Stimulated activated CD8-positive, alpha-beta memory T cell treated with anti-CD3 and anti-CD28 coated beads, Interleukin-4, amount 100 ng/mL, for 4 hours (primary cell): Measurements from ENCODE around the gene PIEZO2.
"Not testable (repeated sequence)": the region's sequence is repeated elsewhere in the genome, so short reads cannot be mapped to it uniquely, and the experiment has no call there.

ENCODE experiments used
- DNase-seq, 2 donors: peaks; one replicate each; pipeline ENCODE4 v3.0.0-alpha.2; 2020; ENCODE audit warnings: low read depth in 2 of 2, low spot score in 1 of 2

Gene PIEZO2

DNA sequence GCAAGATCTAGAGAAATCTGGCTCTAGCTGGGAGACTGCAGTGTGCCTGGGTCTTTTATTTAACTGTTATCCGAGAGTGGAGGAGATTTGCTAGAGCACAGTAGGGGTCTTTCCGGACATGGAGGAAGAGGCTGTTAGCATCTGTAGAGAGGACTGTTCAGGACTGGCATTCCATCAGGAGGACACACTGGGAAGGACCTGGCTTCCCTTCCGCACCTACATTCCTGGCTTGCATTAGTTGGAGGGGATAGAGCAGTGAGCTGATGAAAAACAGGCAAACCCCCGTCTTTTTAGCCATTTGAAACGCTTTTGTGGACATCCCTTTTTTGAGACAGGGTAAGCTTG is 874 bp upstream of the PIEZO2 start:
- no peak for DNase-seq

DNA sequence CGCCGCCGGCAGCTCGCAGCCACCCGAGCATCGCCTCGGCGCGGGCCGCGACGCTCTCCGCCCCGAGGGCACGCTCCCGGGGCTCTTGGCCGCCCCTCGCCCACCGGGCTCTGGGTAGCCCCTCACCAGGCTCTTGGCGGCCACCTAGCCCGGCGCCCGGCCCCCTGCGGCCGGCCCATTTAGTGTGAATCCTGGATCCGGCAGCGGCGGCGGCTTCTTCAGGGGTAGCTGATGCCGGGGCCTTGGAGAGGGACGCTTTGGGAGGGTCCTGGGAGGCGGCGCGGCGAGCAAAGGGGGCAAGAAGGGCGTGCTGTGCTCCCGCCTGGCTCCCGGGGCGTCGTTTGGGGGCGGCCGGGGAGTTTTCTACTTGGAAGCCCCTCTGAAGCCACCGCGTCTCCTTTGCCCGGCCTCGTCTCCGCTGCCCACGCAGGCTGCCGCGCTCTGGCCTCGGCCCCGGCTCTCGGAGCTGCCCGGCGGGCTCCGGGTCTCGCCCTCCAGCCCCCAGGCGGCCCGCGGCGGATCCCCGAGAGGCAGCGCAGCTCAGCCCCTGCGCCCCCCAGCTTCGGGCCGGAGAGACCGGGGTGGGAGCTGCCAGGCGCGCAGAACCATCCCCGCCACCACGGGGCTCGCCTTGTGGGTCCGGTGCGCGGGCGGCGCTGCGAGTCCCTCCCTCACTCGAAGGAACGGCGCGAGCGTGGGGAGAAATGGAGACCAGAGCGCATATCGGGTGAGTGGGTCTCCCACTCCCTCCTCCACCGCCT is 509 bp downstream of the PIEZO2 start:
- no peak for DNase-seq

DNA sequence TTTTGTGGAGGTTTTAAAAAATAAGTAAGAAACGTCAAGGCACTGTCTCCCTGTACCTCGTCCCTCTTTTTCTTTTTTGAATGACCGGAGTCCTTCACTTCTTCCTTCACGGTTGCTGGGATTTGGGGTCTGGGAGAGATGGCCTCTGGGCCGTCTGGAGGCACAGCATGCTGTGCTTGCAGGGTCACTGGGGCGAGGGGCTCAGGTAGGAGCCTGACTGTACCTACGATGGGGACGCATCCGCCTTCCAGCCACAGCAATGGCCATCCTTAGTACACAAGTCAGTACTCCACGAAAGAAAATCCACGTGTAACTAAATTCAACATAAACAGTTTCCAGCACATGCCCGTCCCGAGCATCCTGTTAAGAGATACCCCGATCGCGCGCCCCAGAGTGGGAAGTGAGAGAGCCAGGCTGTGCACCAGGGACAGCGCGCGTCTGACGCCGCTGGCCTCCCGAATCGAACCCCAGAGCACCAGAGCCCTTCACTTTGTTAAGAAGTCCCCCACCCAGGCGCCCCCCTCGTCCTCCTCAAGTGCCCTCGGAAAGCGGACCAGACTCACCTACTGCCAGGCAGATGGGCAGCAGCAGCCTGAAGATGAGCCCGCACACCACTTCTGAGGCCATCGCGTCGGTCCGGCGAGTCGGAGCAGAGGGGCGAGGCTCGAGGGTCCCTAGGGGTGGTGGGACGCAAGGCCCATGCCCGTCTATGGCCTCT is 1.2 kb downstream of the PIEZO2 start:
- DNase-seq = no peak

DNA sequence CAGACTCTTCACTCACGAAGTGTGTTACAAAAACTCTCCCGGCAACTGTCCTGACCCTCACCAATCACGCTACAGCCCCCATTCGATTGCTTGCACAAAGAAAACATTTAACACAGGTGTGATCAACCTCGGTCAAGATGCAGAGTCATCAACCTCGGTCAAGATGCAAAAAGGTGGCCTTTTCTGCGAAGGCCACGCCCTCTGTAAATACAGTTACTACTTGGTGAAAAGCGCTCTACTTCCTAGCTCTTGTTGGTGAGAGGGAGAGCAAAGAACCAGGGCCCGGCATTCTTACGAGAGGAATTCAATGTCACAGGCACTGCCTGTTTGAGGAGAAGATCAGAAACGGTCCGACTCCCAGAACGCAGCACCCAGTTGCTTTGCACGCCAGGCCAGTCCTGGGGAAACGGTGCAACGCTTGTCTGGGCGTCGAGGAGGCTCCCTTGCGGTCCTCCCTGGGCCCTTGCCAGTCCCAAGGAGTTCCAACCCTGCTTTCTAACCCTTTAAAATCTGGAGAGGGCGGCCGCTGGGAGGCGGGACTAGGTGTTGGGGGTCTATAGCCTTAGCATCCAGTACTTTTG is 1.9 kb downstream of the PIEZO2 start:
- no peak for DNase-seq

DNA sequence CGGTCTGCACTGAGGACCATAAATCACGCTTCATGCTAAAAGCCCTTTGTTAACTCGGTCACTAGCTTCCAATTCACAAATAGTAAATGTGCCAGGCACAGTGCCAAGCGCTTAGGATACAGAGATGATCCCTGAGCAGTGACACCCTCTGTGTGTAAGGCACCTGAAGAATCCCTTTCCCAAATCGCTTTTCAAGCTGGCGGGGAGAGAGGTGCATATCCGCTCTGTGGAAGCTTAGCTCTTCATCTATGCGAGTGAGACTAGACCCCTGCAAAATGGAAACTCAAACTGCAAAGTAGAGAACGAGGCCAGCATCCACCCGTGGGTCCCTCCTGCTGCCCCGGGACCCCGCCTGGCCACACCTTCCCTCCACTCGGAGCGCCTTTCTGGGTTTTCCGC is 2.4 kb downstream of the PIEZO2 start:
- DNase-seq = no peak

DNA sequence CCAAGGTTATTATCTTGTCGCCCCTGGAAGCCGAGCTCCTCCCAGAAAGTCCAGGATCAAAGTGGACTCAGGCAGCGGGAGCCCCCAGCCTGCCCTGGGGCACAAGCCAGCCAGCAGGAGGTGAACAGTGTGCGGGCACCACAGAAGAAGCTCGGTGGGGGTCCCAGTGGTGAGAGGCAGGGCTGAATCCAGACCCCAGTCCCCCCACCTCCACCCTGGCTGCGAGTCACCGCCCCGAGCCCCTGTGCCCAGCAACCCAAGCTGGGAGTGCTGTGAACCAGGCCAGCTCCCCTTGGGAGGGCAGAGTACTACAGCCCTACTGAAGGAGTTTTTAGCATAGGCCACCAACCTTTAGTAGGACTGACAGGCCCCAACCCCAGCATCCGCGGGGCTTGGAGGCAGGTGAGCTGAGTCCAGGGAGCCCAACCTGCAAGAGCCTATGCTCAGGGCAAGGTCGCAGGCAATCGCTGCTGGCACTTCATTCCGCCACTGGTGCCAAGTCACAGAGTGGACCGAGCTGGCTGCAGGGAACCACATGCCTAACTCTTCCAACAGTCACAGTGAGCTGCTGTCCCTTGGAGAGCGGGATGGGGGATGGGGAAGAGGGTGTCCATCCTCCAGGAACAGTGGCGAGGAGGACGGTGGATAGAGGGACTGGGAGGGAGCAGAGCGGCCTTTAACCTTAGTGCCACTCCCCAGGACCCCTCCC is 3.0 kb downstream of the PIEZO2 start:
- no peak for DNase-seq

DNA sequence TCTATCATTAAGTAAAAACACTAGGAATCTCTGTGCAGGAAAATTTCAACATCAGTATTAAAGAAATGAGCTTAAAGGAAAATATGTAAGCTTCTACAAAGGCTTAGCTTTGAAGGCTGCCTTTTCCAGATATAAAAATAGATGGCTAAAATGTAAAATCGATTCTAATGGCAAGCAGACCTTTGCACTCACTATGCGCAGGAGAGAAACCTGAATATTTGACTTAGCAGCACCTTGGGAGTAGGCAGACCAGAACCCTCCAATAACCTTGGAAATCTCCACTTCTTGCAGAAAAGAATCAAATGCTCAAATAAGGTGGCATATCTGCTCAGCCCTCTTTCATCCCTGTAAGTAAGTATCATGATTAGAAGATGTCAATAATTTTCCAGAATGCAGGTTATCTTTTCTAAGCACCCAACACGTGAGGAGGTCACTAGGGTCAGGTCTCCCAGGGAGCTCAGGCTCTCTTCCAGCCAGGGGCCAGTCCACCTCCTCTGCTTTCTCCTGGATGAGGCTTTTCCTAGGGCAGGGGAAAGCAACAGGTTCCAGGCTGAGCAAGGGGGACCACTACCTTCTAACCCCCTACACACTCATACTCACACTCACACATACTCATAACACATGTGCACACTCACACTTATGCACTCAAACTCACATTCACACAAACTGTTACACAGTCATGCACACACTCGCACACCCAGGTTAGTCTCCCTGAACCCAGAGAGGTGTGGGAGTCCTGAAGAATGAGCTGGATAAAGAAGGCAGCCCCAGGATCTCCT is 3.8 kb downstream of the PIEZO2 start:
- DNase-seq = no peak

DNA sequence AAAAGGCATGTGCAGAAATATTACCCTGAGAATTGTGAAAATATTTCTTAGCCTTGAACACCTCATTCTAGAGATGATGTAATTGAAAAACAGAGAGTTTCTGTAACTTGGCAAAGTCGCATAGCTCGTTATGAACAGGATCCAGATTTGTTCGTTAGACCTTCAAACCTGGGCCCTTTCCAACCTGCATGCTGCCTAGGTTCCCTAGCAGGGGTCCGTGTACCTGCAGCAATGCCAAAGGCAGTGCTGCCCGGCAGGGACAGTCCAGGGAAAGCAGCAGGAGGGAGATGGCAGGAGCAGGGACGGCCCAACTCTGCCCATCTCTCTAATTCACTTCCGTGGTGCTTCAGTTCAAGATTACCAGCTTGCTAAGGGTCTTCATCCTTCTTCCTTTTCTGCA is 12.0 kb downstream of the PIEZO2 start:
- no peak for DNase-seq

DNA sequence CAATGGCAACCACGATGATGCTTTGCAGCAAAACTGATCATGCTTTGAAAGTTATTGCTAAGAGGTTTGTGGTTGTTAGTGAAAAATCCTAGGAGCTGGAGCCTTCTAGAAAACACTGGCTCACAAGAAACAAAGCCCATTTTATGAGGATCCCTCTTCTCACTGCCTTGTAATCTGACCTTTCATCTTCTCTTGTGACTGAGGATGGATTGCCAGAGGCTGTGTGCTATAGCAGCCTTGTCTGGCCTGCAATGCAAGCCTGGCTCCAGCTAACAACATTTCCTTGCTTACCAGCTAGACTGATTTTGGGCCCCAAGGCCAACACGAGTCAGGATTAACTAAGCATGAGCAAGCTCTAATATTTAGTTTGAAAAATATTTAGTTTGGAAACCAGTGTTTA is 13.1 kb downstream of the PIEZO2 start:
- DNase-seq = no peak

DNA sequence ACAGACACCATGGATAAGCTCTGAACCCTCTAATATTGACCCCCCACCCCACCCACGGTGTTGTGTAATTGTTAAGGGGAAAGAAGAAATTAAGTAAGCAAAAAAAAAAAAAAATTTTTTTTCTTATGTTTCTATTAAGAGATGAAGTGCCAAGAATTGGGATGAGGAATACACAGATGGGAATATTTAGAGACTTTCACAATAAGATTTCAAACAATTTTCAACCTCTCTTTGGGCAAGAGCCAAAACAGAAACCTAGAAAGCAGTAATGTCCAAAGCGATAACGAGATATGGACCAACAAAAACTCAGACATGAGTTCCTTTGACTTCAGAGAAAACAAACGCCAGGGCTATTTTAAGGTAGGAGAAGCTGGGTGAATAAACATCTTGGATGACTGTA is 14.4 kb downstream of the PIEZO2 start:
- DNase-seq = no peak

DNA sequence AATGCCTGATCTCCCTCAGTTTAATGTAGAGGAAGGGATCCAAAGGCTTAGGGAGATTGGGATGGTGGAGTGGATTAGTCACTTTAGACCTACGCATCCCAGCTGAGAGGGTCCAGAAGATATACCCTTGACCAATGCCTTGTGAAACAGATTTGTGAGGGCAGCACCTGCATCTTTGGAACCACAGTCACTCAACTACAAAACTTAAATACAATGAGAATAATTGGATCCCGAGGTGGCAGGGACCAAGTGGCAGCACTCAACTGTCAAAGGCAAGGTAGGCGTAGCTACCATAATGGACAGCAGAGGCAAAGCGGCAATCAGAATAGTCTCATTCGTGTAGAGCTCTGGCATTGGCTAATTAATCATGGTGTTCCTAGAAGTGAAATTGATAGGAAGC is 20.3 kb downstream of the PIEZO2 start:
- not testable (repeated sequence) for DNase-seq

DNA sequence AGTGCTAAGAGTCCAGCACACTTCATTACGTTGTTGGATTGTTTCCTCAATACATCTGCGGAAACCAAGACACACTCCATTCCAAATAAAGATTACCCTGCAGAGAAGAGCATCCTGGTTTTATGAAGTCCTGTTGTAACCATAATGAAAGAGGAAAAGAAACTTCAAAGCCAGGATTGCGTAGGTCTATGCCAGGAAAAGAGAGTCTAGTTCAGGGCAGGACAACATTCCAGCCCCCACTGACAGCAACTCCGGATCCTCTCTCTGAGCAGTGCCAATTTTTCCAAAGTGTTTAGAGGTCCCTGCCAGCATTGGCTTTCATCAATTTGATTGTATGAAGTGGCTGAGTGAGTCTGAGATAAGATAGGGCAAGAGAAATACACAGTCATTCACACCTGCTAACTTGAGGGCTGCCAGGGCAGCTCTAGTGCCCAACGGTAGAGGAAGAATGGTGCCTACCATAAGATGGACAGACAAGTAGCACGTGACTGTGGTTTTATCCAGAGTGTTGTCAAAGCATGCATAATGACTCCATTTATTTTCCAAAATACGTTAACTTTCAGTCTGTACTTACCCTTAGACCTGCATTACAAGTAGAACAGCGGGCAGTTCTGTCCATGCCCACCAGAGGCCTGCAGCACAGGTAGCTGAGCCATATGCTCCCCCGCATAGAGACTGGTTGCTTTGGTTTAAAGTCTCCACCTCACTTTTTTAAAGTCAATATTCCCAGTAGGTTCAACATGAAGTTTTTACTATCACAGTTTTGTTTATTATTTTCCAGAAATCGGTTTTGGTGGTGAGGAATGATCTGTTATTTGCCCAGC is 23.7 kb downstream of the PIEZO2 start:
- DNase-seq = no peak

DNA sequence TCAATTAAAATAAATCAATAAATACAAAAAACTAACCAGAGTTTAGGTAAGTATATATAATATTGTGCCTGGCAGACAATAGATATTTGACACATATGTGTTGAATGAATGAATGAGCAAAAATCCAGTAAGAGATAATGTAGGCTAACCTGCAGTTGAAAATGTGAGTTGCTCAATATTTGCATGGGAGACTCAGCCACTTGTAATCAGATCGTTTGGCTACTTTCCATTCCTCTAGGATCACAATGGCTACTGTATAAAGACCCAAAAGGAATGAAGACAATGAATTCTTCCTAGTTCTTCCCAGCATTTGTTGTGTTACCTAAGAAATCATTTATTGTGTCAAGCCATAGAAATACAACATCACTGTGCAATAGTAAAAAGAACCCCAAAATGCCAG is 25.3 kb downstream of the PIEZO2 start:
- no peak for DNase-seq

DNA sequence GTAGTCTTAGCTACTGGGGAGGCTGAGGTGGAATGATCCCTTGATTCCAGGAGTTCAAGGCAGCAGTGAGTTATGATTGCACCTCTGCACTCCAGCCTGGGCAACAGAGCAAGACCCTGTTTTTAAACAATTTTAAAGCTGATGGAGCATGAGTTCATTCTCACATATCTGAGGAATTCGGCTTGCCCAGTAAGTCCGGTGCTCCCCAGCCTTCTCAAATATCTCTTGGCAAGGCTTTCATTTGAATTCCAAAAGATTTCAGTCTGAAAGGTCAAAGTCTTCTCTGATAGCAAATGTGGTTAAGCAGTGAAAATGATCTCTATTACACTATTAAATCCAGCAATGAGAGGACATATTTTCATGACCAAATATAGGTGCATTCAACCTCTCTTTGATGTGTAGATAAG is 27.9 kb downstream of the PIEZO2 start:
- DNase-seq = no peak

DNA sequence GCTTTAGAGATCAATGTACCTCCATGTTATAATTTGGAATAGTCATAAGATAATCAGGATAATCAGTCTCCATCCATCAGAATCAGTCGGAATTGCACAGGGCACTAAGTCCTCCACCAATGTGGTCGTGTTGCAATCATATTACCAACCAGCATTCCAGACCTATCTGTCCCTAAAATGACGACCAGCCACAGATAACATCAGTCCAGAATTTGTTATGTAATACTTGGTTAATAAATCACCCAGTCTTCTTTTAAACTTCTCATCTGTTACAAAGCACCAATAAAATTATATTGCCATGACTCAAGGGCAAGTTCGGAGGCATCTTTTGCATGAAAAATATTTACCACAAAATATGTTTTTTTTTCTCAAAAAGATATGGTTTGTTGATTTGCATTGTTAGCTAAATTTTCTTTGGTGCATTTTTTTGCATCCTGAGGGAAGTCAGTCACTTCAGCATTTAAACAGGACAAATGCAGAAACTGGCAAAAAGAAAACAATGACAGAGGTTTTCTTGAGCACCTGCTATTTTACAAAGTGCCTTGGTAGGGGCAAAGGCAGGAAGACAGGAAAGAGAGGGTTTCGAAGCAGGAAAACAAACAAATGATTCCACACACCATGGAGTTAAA is 29.3 kb downstream of the PIEZO2 start:
- no peak for DNase-seq

DNA sequence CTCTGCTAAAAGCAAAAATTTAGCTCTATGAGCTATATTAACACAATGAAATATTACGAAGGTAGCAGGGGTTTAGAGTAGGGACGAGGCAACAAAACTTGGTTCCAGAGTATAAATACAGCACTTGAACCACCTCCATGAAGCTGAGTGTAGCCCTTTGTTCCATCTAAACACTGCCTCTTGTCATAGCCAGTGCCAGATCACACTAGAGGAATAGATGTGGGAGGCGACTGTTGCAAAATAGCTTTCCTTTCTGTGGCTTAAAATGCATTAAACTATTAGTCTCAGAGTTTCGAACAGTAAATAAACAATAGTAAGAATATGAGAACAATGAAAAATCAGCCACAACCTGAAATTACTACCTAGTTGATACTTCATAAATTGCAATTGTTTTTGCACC is 29.8 kb downstream of the PIEZO2 start:
- DNase-seq = no peak

DNA sequence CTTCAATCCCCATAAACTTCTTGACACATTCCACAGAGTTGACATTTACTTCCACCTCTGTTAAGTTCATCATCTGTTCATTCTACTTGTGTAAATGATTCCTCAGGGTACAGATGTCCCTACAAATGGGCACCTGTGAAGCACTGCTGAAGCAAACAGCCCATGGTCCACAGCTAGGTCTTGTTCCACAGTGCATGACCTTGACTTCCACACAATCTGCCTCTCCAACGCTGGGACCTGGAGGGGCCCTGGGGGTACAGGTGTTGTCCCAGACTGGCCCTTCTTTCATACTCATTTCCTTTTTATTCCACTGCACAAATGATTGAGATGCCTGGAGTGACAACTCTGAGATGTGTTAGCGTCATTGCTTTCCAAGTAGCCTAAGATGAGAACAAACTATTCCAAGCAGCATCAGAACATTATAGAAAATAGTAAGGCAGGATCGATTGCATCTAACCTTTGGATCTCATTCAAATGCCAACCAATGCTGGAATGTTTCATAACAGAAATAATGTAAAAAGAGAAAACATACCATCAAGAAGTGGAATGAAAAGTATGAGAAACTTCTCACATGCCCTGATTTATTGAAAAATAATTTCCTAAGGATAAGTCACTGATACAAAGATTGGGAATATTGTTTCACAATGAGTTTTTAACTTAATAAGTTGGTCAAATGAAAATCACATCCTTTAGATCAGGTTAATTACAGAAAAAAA is 31.2 kb downstream of the PIEZO2 start:
- no peak for DNase-seq

DNA sequence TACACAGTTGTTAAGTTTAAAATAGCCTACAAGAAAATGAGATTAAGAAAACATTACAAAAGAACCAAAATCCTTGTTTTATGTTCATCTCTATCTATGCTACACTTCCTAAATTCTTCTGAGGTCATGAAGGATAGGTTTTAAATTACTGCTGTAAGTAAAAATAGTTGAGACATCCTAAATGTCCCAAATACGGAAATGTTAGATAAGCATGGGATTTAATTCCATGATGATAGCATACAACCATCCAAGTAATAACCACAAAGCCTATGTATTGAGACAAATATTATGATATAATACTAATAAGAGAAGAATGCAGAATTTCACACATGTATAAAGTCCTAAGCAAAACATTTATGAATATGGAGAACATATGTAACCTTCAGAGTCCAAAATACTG is 34.1 kb downstream of the PIEZO2 start:
- DNase-seq = no peak

DNA sequence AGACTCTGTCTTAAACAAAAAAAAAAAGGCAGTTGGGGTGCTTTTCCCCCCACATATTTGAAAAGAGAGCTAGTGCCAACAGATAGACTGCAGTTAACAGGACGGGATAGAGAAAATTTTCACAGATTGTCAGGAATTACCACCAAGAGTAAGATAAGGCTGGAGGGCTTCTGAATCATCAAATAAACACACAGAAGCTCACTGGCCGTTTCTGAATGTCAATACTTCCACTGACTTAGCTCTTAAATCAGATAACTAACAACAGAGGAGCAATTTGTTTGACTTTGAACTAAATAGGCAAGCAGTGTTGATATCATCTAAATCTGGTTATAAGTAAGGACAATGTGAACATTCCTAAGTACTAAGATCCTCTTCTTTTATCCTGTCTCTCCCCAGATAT is 34.7 kb downstream of the PIEZO2 start:
- no peak for DNase-seq
